Natural killer cell (primary cell): ENCODE results near the gene PCDHGB3. TPM values are rescaled to one million over a fixed set of nuclear protein-coding genes. Genes with fewer than 3 reads are reported as not detected.
"Not testable (repeated sequence)": the region's sequence is repeated elsewhere in the genome, so short reads cannot be mapped to it uniquely, and the experiment has no call there.

Source experiments
- ATAC-seq, 3 donors: fragments of 150-1000 bp in 2 of 3; fragments of 200-7000 bp in 1 of 3; cut with Tn5 transposase; 1 replicate in 1 of 3; 2 replicates in 2 of 3; pipeline ENCODE4 v1.10.0; 2021; ENCODE audit warnings: mild to moderate bottlenecking in 2 of 3, moderate library complexity in 2 of 3
- DNase-seq, 2 donors: peaks; one replicate each; pipeline versions ENCODE4 v3.0.0 to v3.0.0-alpha.2; 2013 to 2021; ENCODE audit warnings: mixed read lengths in 1 of 2
- H3K27ac ChIP-seq: one replicate; pipeline ENCODE4 v1.5.1; 2013; ENCODE audit warnings: mild to moderate bottlenecking, low read length
- H3K27me3 ChIP-seq: one replicate; pipeline ENCODE4 v1.6.1; 2013; ENCODE audit warnings: low read length; ENCODE audit not compliant: control insufficient read depth, insufficient read depth
- H3K36me3 ChIP-seq: one replicate; pipeline ENCODE4 v1.6.1; 2013; ENCODE audit warnings: low read length; ENCODE audit not compliant: control insufficient read depth, insufficient read depth
- H3K4me1 ChIP-seq: one replicate; pipeline ENCODE4 v1.6.1; 2013; ENCODE audit warnings: low read length; ENCODE audit not compliant: control insufficient read depth, insufficient read depth
- H3K4me3 ChIP-seq: one replicate; pipeline ENCODE4 v1.5.1; 2013; ENCODE audit warnings: low read length
- H3K9me3 ChIP-seq: one replicate; pipeline ENCODE4 v1.6.1; 2013; ENCODE audit warnings: low read length; ENCODE audit not compliant: control insufficient read depth, insufficient read depth
- H3K27ac Mint-ChIP-seq, 2 donors: one replicate each; pipeline ENCODE4 v1.8.0; 2022; ENCODE audit warnings: mild to moderate bottlenecking in 2 of 2, mixed read lengths in 2 of 2, moderate library complexity in 1 of 2
- H3K27me3 Mint-ChIP-seq, 2 donors: one replicate each; pipeline ENCODE4 v1.8.0; 2022; ENCODE audit warnings: low read depth in 2 of 2, mixed read lengths in 2 of 2
- H3K36me3 Mint-ChIP-seq: one replicate; pipeline ENCODE4 v1.8.0; 2022; ENCODE audit warnings: mixed read lengths
- H3K4me1 Mint-ChIP-seq, 2 donors: one replicate each; pipeline ENCODE4 v1.8.0; 2022; ENCODE audit warnings: mixed read lengths in 2 of 2
- H3K4me3 Mint-ChIP-seq: one replicate; pipeline ENCODE4 v1.8.0; 2022; ENCODE audit warnings: mild to moderate bottlenecking, moderate library complexity, mixed read lengths
- H3K9me3 Mint-ChIP-seq, 2 donors: one replicate each; pipeline ENCODE4 v1.8.0; 2022; ENCODE audit warnings: mixed read lengths in 2 of 2
- CTCF ChIP-seq: fragments of 200-600 bp; IDR thresholded peaks from one replicate; pipeline ENCODE4 v1.8.0; 2022; ENCODE audit warnings: antibody characterized with exemption
- WGBS: methylation state at CpG from one replicate; pipeline ENCODE4 v1.1.7; 2013; ENCODE audit warnings: missing lambda C conversion rate; ENCODE audit not compliant: insufficient coverage; 5-methylcytosine and 5-hydroxymethylcytosine counted together
- intact Hi-C: fragments of 100-400 bp; cut with micrococcal nuclease; formaldehyde crosslinking; loops from one replicate; pipeline ENCODE4 v1.14.2; 2022
- total RNA-seq, 4 donors: library from RNA; stranded (reverse); fragments of 120-200 nt in 1 of 4; gene quantifications; one replicate each; pipeline versions ENCODE4 v1.2.3 to v1.2.4, GENCODE V29; 2013 to 2022

PCDHGB3 gene
- total RNA-seq, 3 donors from 2014 or later (not counting 1 experiment from before 2014, with no cell fraction given) = 0.52 to 0.68 TPM; not detected in 1

- Mint-ChIP-seq H3K9me3 (peaks cover 6 to 8% of the 10 kb centered on the region in 2 donors), H3K36me3 (peaks cover 34% of the 10 kb centered on the region), H3K4me1 (no peaks in the 10 kb centered on the region), H3K4me3 (no peak overlapping the region), H3K27ac (no peak overlapping the region), H3K27me3 (peaks cover 50 to 86% of the 10 kb centered on the region in 2 donors)
- Histone ChIP-seq H3K4me3 (no peak overlapping the region), H3K27ac (no peak overlapping the region), H3K36me3 (no peaks in the 10 kb centered on the region), H3K4me1 (no peaks in the 10 kb centered on the region), H3K9me3 (peaks cover 27% of the 10 kb centered on the region), H3K27me3 (peaks cover 34% of the 10 kb centered on the region)
- TF ChIP-seq CTCF = no peak
- intact Hi-C loops = no loop called here
- 45% methylated on average over 20 of the region's 20 CpGs for WGBS
- ATAC-seq = no peak
- DNase-seq = no peak
Measured at GRCh38 chr5:141345327-141345726, 24.7 kb upstream of the PCDHGB3 start.

- peaks cover 51 to 86% of the 10 kb centered on the region in 2 donors for H3K27me3 Mint-ChIP-seq
- H3K4me3 Mint-ChIP-seq, H3K4me1 Mint-ChIP-seq, H3K9me3 Mint-ChIP-seq, H3K27ac Mint-ChIP-seq, intact Hi-C loops, DNase-seq, H3K27ac ChIP-seq, H3K4me3 ChIP-seq, H3K36me3 ChIP-seq, H3K4me1 ChIP-seq, ATAC-seq: not testable (repeated sequence)
- H3K9me3 ChIP-seq = peaks cover 30% of the 10 kb centered on the region
- 45% methylated on average over 20 of the region's 35 CpGs for WGBS
- H3K27me3 ChIP-seq = peaks cover 39% of the 10 kb centered on the region
- peaks cover 38% of the 10 kb centered on the region for H3K36me3 Mint-ChIP-seq
Measured at GRCh38 chr5:141346017-141346416, 24.0 kb upstream of the PCDHGB3 start.

GRCh38 chr5:141349917-141350619 lies 20.0 kb upstream of the PCDHGB3 start, which contains the start of gene PCDHGB1:
PCDHGB1 (plus strand) TSS chr5:141350099; CDS start chr5:141350261, 162 bp downstream.
- peak in 2 of 3 donors; percentile 55 to 65 for ATAC-seq
- peak in 1 of 2 donors; percentile 52 for DNase-seq
- no peaks in the 10 kb centered on the region for H3K36me3 ChIP-seq
- Mint-ChIP-seq H3K27me3 (peaks cover 50 to 78% of the 10 kb centered on the region in 2 donors), H3K36me3 (peaks cover 25% of the 10 kb centered on the region), H3K27ac (no peak within 1 kb of the TSS), H3K4me1 (no peaks in the 10 kb centered on the region), H3K9me3 (peaks cover 6 to 8% of the 10 kb centered on the region in 2 donors), H3K4me3 (peak within 1 kb of the TSS; percentile 25)
- peaks cover 31% of the 10 kb centered on the region for H3K9me3 ChIP-seq
- no peak within 1 kb of the TSS for H3K4me3 ChIP-seq
- TF ChIP-seq CTCF = no peak
- peaks cover 39% of the 10 kb centered on the region for H3K27me3 ChIP-seq
- 29% methylated on average over 29 of the region's 29 CpGs for WGBS
- intact Hi-C loops = no loop called here
- no peak within 1 kb of the TSS for H3K27ac ChIP-seq
- H3K4me1 ChIP-seq = peaks cover 3% of the 10 kb centered on the region

- no peak overlapping the region for H3K4me3 Mint-ChIP-seq
- no peak overlapping the region for H3K27ac Mint-ChIP-seq
- no peaks in the 10 kb centered on the region for H3K36me3 ChIP-seq
- no peak overlapping the region for H3K4me3 ChIP-seq
- H3K9me3 Mint-ChIP-seq = peaks cover 3 to 8% of the 10 kb centered on the region in 2 donors
- no peak for TF ChIP-seq CTCF
- peaks cover 5% of the 10 kb centered on the region for H3K4me1 ChIP-seq
- 45% methylated on average over 28 of the region's 36 CpGs for WGBS
- intact Hi-C loops = no loop called here
- ATAC-seq (no peak), DNase-seq (no peak)
- no peak overlapping the region for H3K27ac ChIP-seq
- H3K27me3 Mint-ChIP-seq = peaks cover 52 to 78% of the 10 kb centered on the region in 2 donors
- peaks cover 21% of the 10 kb centered on the region for H3K36me3 Mint-ChIP-seq
- peaks cover 52% of the 10 kb centered on the region for H3K27me3 ChIP-seq
- no peaks in the 10 kb centered on the region for H3K4me1 Mint-ChIP-seq
- peaks cover 30% of the 10 kb centered on the region for H3K9me3 ChIP-seq
Measured at GRCh38 chr5:141351591-141351990, 18.5 kb upstream of the PCDHGB3 start.
